NK-92 treated with Interleukin-12 subunit alpha and Interleukin-12 subunit beta, amount 100 ng/mL, for 24 hours (cell line): ENCODE results near the gene TFF3.

Source experiments
- DNase-seq: peaks from one replicate; lab custom pipeline; 2025; lab: John Stamatoyannopoulos, UW

TFF3 gene

GRCh38 chr21:42289926-42290325 lies 25.3 kb downstream of the TFF3 start:
- no peak for DNase-seq

GRCh38 chr21:42288962-42289361 lies 26.2 kb downstream of the TFF3 start:
- no peak for DNase-seq

GRCh38 chr21:42287193-42288083 lies 27.8 kb downstream of the TFF3 start:
- DNase-seq = no peak

- no peak for DNase-seq
These were observed 28.8 kb downstream of the TFF3 start for GRCh38 chr21:42286416-42286815.

GRCh38 chr21:42285569-42286245 lies 29.5 kb downstream of the TFF3 start:
- DNase-seq = no peak

GRCh38 chr21:42282715-42283114 lies 32.5 kb downstream of the TFF3 start:
- DNase-seq = no peak

- no peak for DNase-seq
These were observed 33.2 kb downstream of the TFF3 start for GRCh38 chr21:42282021-42282420.

GRCh38 chr21:42281181-42281680 lies 34.0 kb downstream of the TFF3 start:
- no peak for DNase-seq

- DNase-seq = no peak
These were observed 34.6 kb downstream of the TFF3 start for GRCh38 chr21:42280356-42281180.

- DNase-seq = no peak
These were observed 35.3 kb downstream of the TFF3 start for GRCh38 chr21:42279888-42280287.

- DNase-seq = no peak
These were observed 35.8 kb downstream of the TFF3 start for GRCh38 chr21:42279341-42279871.

GRCh38 chr21:42278451-42279149 lies 36.6 kb downstream of the TFF3 start:
- no peak for DNase-seq

- DNase-seq = no peak
These were observed 37.6 kb downstream of the TFF3 start for GRCh38 chr21:42277593-42277992.

- DNase-seq = no peak
These were observed 38.6 kb downstream of the TFF3 start for GRCh38 chr21:42276526-42277154.

- DNase-seq = no peak
These were observed 39.1 kb downstream of the TFF3 start for GRCh38 chr21:42276076-42276475.

GRCh38 chr21:42272984-42273600 lies 42.1 kb downstream of the TFF3 start:
- no peak for DNase-seq

- no peak for DNase-seq
These were observed 42.9 kb downstream of the TFF3 start for GRCh38 chr21:42272109-42272962.

- DNase-seq = no peak
These were observed 44.1 kb downstream of the TFF3 start for GRCh38 chr21:42271065-42271464.

GRCh38 chr21:42269386-42269785 lies 45.8 kb downstream of the TFF3 start:
- DNase-seq = no peak
